Progenitor cell of endocrine pancreas (in vitro differentiated cells): ENCODE measurements around the gene RASL10B. TPM values are rescaled to one million over a fixed set of nuclear protein-coding genes. Genes with fewer than 3 reads are reported as not detected.
A peak's percentile ranks its signal among the peaks of the same experiment; 100 is the strongest.

Experiments used
- DNase-seq: peaks from one replicate; pipeline ENCODE4 v3.0.0; 2021; ENCODE audit warnings: low spot score; ENCODE audit not compliant: unreplicated experiment
- H3K27ac Mint-ChIP-seq: 2 replicates; pipeline ENCODE4 v1.8.0; 2021; ENCODE audit warnings: mild to moderate bottlenecking, moderate library complexity, mixed read lengths
- H3K27me3 Mint-ChIP-seq: 2 replicates; pipeline ENCODE4 v1.8.0; 2021; ENCODE audit warnings: mixed read lengths
- H3K36me3 Mint-ChIP-seq: 2 replicates; pipeline ENCODE4 v1.8.0; 2022; ENCODE audit warnings: mixed read lengths; ENCODE audit not compliant: insufficient read depth
- H3K4me1 Mint-ChIP-seq: 2 replicates; pipeline ENCODE4 v1.8.0; 2021; ENCODE audit warnings: low read depth, mixed read lengths
- H3K4me3 Mint-ChIP-seq: 2 replicates; pipeline ENCODE4 v1.8.0; 2021; ENCODE audit warnings: low read depth, mild to moderate bottlenecking, moderate library complexity, mixed read lengths
- H3K9me3 Mint-ChIP-seq: 2 replicates; pipeline ENCODE4 v1.8.0; 2021; ENCODE audit warnings: low read depth, mixed read lengths
- total RNA-seq: library from RNA; stranded (reverse); gene quantifications from 2 replicates; pipeline ENCODE4 v1.2.1, GENCODE V29; 2021
- TF ChIP-seq, protein P1 (sequence below): fragments of 200-600 bp; sonication (generic); IDR thresholded peaks from one replicate; pipeline ENCODE4 v1.5.0; 2021; ENCODE audit warnings: antibody characterized with exemption, mild to moderate bottlenecking; ENCODE audit not compliant: unreplicated experiment

The RASL10B gene
- total RNA-seq, 1 donor from 2014 or later: 13.7 TPM

DNA sequence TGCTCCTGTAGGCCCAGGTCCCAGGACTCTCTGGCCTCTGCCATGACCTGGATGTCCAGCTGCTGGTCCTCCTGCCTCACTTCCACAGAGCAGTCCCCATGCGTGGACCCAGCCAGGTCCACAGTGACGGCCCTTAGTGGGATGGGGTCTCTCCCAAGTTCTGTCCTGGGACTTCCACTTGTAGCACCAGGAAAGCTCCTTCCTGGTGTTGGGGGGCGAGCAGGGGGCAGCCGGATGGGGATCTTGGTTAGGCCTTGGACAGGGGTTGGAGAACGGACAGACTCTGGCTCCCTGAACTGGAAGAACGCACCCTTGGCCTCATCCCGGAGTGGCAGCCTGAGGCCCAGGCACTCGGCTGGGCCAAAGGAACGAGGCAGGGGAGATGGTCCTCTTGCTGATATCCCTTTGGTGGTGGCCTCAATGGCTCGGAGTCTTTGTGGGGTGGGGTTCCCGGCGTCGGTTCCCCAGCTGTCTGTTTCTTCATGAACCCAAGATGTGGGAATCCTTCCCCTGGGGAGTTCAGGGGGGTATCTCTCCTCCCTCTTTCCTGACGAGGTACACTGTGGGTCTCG is 14.4 kb downstream of the RASL10B start:
- Mint-ChIP-seq H3K4me1 (peaks cover 3% of the 10 kb centered on the region), H3K9me3 (no peaks in the 10 kb centered on the region), H3K27ac (no peak overlapping the region), H3K27me3 (peaks cover 45% of the 10 kb centered on the region), H3K36me3 (no peaks in the 10 kb centered on the region), H3K4me3 (no peak overlapping the region)
- TF ChIP-seq, protein P1, sequence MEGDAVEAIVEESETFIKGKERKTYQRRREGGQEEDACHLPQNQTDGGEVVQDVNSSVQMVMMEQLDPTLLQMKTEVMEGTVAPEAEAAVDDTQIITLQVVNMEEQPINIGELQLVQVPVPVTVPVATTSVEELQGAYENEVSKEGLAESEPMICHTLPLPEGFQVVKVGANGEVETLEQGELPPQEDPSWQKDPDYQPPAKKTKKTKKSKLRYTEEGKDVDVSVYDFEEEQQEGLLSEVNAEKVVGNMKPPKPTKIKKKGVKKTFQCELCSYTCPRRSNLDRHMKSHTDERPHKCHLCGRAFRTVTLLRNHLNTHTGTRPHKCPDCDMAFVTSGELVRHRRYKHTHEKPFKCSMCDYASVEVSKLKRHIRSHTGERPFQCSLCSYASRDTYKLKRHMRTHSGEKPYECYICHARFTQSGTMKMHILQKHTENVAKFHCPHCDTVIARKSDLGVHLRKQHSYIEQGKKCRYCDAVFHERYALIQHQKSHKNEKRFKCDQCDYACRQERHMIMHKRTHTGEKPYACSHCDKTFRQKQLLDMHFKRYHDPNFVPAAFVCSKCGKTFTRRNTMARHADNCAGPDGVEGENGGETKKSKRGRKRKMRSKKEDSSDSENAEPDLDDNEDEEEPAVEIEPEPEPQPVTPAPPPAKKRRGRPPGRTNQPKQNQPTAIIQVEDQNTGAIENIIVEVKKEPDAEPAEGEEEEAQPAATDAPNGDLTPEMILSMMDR: no peak
- DNase-seq: no peak

DNA sequence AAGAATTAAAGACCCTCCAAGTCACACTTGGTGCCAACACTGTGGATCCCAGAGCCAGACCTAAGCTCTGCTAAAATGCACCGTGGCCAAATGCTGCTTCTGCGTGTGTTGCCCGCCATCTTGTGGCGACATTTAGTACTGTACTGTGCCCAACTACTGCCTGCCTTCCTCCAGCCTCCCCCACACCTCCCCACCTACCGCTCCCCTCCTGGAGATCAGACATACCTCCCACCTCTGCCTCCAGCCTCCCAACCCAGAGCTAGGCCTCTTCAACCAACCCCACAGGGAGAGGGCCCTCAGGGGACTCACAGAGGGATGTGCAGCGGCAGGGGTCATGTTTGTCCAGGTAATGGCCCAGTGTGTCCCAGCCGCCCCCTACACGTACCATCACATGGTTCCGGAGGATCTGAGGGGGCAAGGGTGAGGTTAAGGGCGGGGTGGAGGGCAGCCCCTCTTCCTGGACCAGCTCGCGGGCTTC is 16.1 kb downstream of the RASL10B start:
- no peak overlapping the region for H3K4me3 Mint-ChIP-seq

DNA sequence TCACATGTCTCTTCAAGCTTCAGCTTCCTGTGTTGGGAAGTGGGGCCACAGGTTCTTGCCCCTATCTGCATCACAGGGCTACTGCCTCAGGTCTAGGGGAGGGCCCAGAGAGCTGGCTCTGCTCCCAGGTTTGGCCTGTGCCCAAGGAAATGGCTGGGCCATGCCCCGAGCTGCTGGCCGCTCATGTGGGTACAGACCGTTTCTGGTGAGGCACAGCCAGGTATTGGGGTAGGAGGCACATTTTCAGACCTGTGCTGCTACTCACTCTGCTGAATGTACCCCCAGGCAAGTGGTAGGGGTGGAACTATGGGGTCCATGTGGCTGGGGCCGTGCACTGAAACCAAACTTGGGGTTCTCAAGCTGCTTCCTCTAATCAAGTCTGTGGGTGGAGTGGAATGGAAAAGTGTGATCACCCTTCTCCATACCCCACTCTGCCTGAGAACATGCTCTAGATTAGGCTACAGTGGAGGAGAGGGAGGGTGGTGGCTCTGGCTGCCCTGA is 17.0 kb downstream of the RASL10B start:
- Mint-ChIP-seq H3K27ac (no peak overlapping the region), H3K36me3 (no peaks in the 10 kb centered on the region), H3K4me3 (no peak overlapping the region), H3K4me1 (peaks cover 2% of the 10 kb centered on the region), H3K9me3 (no peaks in the 10 kb centered on the region), H3K27me3 (peaks cover 38% of the 10 kb centered on the region)
- DNase-seq: no peak
- TF ChIP-seq, protein P1: no peak

More for the DNA sequence above, 16.1 kb downstream of the RASL10B start:
- peak; percentile 63 for DNase-seq
- no peaks in the 10 kb centered on the region for H3K36me3 Mint-ChIP-seq
- H3K9me3 Mint-ChIP-seq: no peaks in the 10 kb centered on the region
- peaks cover 36% of the 10 kb centered on the region for H3K27me3 Mint-ChIP-seq
- TF ChIP-seq, protein P1: peak; percentile 92
- peaks cover 2% of the 10 kb centered on the region for H3K4me1 Mint-ChIP-seq
- H3K27ac Mint-ChIP-seq: no peak overlapping the region

DNA sequence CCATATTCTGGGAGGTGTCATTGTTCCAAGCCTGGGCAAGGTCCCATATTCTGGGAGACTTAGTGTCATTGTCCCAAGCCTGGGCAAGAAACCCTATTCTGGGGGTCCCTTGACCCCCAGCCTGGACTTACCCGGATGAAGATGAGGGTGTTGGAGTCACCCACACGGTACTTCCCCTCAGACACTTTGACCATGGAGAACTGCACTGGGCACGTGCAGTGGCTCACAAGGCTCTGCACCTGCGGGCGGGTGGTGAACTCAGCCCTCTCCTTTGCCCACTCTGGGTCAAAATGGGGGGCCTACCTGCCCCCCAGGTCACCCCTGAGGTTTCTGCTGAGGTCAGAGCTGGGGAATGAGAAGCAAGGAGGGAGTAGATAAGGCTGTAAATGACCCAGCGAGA is 17.5 kb downstream of the RASL10B start:
- Mint-ChIP-seq H3K4me1 (peaks cover 2% of the 10 kb centered on the region), H3K27me3 (peaks cover 33% of the 10 kb centered on the region), H3K9me3 (no peaks in the 10 kb centered on the region), H3K27ac (no peak overlapping the region), H3K4me3 (no peak overlapping the region), H3K36me3 (no peaks in the 10 kb centered on the region)
- no peak for DNase-seq
- TF ChIP-seq, protein P1: no peak

DNA sequence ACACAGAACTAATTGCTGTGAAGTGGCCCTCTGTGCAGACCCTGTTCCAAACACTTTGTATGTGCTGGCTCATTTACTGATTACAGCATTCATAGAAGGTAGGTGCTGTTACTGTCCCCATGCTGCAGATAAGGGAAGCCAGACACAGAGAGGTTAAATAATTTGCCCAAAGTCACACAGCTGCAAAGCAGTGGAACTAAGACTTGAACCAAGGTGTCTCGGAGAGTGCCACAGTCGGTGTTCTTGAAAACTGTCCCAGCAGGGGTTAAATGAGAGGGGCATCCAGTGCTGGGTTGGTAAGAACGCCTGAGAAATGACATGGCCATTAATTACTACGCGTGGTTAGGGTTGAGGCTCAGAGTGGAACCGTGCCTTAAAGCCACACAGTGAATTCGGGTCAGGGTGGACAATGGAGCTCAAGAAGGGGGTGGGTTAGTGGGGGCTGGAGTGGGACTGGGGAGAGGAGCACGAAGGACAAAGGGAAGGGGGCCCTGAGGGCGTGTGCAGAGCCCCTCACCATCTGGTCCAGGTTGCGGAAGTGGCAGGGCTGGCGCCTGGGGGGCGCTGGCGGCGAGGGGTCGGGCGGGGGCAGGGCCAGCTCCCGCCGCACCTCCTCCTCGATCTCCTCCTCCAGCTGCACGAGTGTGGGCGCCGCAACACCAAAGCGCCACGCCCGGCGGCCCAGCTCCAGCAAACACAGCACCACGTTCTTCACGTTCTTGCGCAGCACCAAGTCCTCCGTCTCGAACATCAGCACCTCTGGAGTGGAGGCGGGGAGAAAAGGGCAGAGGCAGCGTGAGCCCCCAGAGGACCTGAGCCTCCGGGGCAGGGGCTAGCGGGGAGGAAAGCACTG is 18.3 kb downstream of the RASL10B start:
- no peaks in the 10 kb centered on the region for H3K36me3 Mint-ChIP-seq
- TF ChIP-seq, protein P1: no peak
- no peaks in the 10 kb centered on the region for H3K9me3 Mint-ChIP-seq
- peaks cover 33% of the 10 kb centered on the region for H3K27me3 Mint-ChIP-seq
- H3K4me3 Mint-ChIP-seq: peak overlapping the region; percentile 26
- no peak overlapping the region for H3K27ac Mint-ChIP-seq
- peaks cover 2% of the 10 kb centered on the region for H3K4me1 Mint-ChIP-seq
- no peak for DNase-seq
